ENCODE data around the gene HK1.

DNA sequence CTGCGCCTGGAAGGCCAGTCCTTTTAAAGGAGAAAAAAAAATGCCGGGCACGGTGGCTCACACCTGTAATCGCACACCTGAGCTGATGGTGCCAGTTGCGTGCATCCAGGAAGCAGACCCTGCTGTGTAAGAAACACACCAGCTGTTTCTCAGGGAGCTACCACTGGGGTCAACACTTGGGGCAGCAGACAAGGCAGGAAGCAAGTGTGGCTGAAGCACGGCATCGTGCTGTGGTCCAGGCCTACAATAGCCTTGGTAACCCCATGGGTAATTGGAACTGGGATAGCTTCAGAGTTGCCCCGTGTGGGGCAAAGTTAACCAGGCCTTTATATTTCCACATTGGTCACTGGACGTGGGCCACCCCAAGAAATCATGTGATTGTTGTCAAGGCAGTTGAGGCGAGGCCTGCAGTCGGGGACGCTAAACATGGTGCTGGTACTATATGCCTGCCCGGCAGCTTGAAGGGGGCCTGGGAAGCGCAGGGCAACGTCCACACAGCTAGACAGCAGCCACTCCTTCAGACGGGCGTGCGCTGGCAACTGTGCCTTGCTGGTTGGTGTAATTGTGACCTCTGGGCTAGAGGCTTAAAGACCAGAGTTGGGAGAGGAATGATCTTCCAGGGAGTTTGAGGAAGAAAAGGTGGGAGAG lies 140.9 kb downstream of the HK1 start:
- TF ChIP-seq CTCF (IDR thresholded peaks at IDR 0.05; ENCODE audit: insufficient read depth, low read depth, low read length) (no peak), EZH2 (IDR thresholded peaks at IDR 0.05; ENCODE audit: insufficient read depth, low read length) (no peak)

Measured in astrocyte (in vitro differentiated cells and primary cell).